ENCODE data around the gene FNDC8.

The FNDC8 gene

DNA sequence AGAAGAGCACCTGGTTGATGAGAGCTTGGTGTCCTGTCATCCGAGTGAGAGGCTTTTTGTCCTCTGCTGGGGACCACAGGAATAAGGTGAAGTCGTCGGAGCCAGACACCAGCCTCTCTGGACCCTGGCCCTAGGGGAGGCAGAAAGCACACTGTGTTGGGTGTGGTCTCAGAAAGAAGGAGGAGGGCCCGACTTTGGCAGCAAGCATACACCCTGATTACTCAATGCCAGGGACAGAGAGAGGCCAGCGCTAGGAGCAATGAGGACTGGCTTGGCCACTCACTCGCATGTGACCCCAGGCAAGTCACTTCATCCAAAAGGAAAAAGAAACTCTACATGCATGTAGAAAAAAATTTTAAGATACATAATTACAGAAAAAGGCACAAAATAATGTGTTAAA lies 13.9 kb downstream of the FNDC8 start:
- WGBS (ENCODE audit: extremely low coverage, insufficient coverage, insufficient read length), result no CpG with 5 or more reads among the region's 6 CpGs
- Histone ChIP-seq H3K4me2 (ENCODE audit: low read length) (no peak overlapping the region), H2AK5ac (ENCODE audit: low read length) (no peak overlapping the region), H3K79me1 (ENCODE audit: low read length) (no peaks in the 10 kb centered on the region), H4K12ac (ENCODE audit: low read depth, low read length) (no peak overlapping the region), H2BK12ac (ENCODE audit: low read length) (no peak overlapping the region), H3K18ac (ENCODE audit: low read length) (no peak overlapping the region), H2AFZ (ENCODE audit: insufficient read depth, low read length, poor library complexity) (no peak overlapping the region), H3K4ac (ENCODE audit: low read depth, low read length) (no peak overlapping the region), H3K9me3 (ENCODE audit: insufficient read depth, low read depth, low read length) (peaks cover 4% of the 10 kb centered on the region), H3K4me3 (ENCODE audit: low read depth, low read length) (no peak overlapping the region), H4K8ac (ENCODE audit: low read depth, low read length) (no peak overlapping the region), H3K9ac (ENCODE audit: low read length) (no peak overlapping the region), H3K23ac (ENCODE audit: low read length) (no peak overlapping the region), H3K79me2 (ENCODE audit: control insufficient read depth, insufficient read depth, low read length, poor library complexity) (no peaks in the 10 kb centered on the region), H2BK120ac (ENCODE audit: insufficient read depth, low read length, poor library complexity) (no peak overlapping the region), H3K4me1 (ENCODE audit: control insufficient read depth in 1 of 2, insufficient read depth in 2 of 2, low read length in 2 of 2) (no peaks in the 10 kb centered on the region), H4K91ac (ENCODE audit: low read depth, low read length) (no peak overlapping the region), H3K36me3 (ENCODE audit: control insufficient read depth in 1 of 2, insufficient read depth in 2 of 2, low read length in 2 of 2) (peaks cover 71 to 86% of the 10 kb centered on the region in 2 experiments), H3K27ac (ENCODE audit: low read depth, low read length) (no peak overlapping the region), H3K27me3 (ENCODE audit: insufficient read depth, low read length) (no peaks in the 10 kb centered on the region), H3K14ac (ENCODE audit: low read length) (no peak overlapping the region), H2BK5ac (ENCODE audit: low read depth, low read length, poor library complexity) (no peak overlapping the region)
- DNase-seq, result no peak

DNA sequence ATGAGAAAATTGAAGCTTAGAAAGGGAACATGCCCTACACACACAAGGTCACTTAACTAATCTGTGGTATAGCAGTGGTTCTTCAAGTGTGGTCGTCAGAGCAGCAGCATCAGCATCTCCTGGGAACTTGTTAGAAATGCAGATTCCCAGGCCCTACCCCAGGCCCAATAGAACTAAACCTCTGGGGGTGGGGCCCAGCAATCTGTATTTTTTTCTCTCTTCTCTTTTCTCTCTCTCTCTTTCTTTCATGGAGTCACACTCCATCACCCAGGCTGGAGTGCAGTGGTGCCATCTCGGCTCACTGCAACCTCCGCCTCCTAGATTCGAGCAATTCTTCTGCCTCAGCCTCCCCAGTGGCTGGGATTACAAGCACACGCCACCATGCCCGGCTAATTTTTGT lies 16.8 kb downstream of the FNDC8 start:
- Histone ChIP-seq H4K8ac (ENCODE audit: low read depth, low read length) (no peak overlapping the region), H3K4me1 (ENCODE audit: control insufficient read depth in 1 of 2, insufficient read depth in 2 of 2, low read length in 2 of 2) (no peaks in the 10 kb centered on the region), H3K14ac (ENCODE audit: low read length) (no peak overlapping the region), H3K18ac (ENCODE audit: low read length) (no peak overlapping the region), H3K79me2 (ENCODE audit: control insufficient read depth, insufficient read depth, low read length, poor library complexity) (peaks cover 6% of the 10 kb centered on the region), H3K4me3 (ENCODE audit: low read depth, low read length) (no peak overlapping the region), H4K12ac (ENCODE audit: low read depth, low read length) (no peak overlapping the region), H3K79me1 (ENCODE audit: low read length) (peaks cover 5% of the 10 kb centered on the region), H2AFZ (ENCODE audit: insufficient read depth, low read length, poor library complexity) (no peak overlapping the region), H3K4me2 (ENCODE audit: low read length) (no peak overlapping the region), H2BK5ac (ENCODE audit: low read depth, low read length, poor library complexity) (no peak overlapping the region), H2AK5ac (ENCODE audit: low read length) (no peak overlapping the region), H3K23ac (ENCODE audit: low read length) (no peak overlapping the region), H2BK120ac (ENCODE audit: insufficient read depth, low read length, poor library complexity) (no peak overlapping the region), H3K36me3 (ENCODE audit: control insufficient read depth in 1 of 2, insufficient read depth in 2 of 2, low read length in 2 of 2) (peaks cover 50 to 59% of the 10 kb centered on the region in 2 experiments), H3K27ac (ENCODE audit: low read depth, low read length) (no peak overlapping the region), H3K9ac (ENCODE audit: low read length) (no peak overlapping the region), H3K9me3 (ENCODE audit: insufficient read depth, low read depth, low read length) (peaks cover 4% of the 10 kb centered on the region), H4K91ac (ENCODE audit: low read depth, low read length) (no peak overlapping the region), H2BK12ac (ENCODE audit: low read length) (no peak overlapping the region), H3K27me3 (ENCODE audit: insufficient read depth, low read length) (no peaks in the 10 kb centered on the region), H3K4ac (ENCODE audit: low read depth, low read length) (no peak overlapping the region)
- no peak for DNase-seq
- no CpG with 5 or more reads among the region's 6 CpGs for WGBS (ENCODE audit: extremely low coverage, insufficient coverage, insufficient read length)

DNA sequence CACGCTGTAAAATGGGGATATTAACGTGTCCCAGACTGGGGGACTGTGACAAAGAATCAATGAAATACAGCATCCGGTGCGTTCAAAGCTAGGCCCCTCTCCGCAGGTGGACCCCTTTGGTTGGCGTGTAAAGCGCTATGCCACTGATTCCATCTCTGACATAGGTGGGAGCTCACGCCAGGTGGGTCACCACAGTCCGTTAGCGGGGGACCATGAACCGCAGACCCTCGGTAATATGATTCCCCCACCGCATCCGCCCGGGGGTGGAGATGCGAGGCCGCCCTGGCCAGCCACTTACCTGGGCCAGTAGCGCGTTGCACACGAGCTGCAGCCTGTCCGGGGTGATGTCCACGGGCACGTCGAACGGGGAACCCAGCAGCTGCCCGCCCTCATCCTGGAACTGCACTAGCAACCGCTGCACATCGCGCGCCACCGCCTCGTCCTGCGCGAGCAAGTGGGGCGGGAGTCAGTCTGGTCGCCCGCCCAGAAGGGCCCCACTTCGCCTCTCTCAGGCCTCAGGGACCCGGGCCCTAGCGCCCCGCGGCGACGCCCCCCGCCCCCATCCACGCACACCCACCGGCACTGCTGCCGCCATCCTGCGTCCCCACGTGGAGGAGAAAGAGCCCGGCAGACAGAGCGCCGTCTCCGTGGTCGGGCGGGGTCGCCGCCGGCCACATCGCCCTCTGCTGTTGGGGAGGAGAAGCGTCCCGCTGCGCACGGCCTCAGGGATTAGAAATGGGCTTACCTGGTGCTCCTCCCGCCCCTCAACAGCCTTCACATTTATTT lies 20.5 kb downstream of the FNDC8 start, which contains the start of gene NLE1:
Gene NLE1 (minus strand): TSS at position 623 of the 786 bp plus-strand sequence. CDS start 28 bp downstream, at position 595.
- peak within 1 kb of the TSS; percentile 78 for H3K14ac ChIP-seq (ENCODE audit: low read length)
- H3K79me2 ChIP-seq (ENCODE audit: control insufficient read depth, insufficient read depth, low read length, poor library complexity), result peaks cover 6% of the 10 kb centered on the region
- peaks cover 21 to 27% of the 10 kb centered on the region in 2 experiments for H3K36me3 ChIP-seq (ENCODE audit: control insufficient read depth in 1 of 2, insufficient read depth in 2 of 2, low read length in 2 of 2)
- H3K18ac ChIP-seq (ENCODE audit: low read length), result peak within 1 kb of the TSS; percentile 82
- peak within 1 kb of the TSS; percentile 95 for H3K4me2 ChIP-seq (ENCODE audit: low read length)
- H2AFZ ChIP-seq (ENCODE audit: insufficient read depth, low read length, poor library complexity), result peak within 1 kb of the TSS; percentile 94
- peak within 1 kb of the TSS; percentile 82 for H3K4ac ChIP-seq (ENCODE audit: low read depth, low read length)
- no peaks in the 10 kb centered on the region for H3K27me3 ChIP-seq (ENCODE audit: insufficient read depth, low read length)
- peak within 1 kb of the TSS; percentile 89 for H4K12ac ChIP-seq (ENCODE audit: low read depth, low read length)
- no peaks in the 10 kb centered on the region for H3K4me1 ChIP-seq (ENCODE audit: control insufficient read depth in 1 of 2, insufficient read depth in 2 of 2, low read length in 2 of 2)
- H2BK12ac ChIP-seq (ENCODE audit: low read length), result no peak within 1 kb of the TSS
- peak; percentile 55 to 79 for DNase-seq
- H3K27ac ChIP-seq (ENCODE audit: low read depth, low read length), result no peak within 1 kb of the TSS
- no peak within 1 kb of the TSS for H3K23ac ChIP-seq (ENCODE audit: low read length)
- no CpG with 5 or more reads among the region's 65 CpGs for WGBS (ENCODE audit: extremely low coverage, insufficient coverage, insufficient read length)
- H2BK120ac ChIP-seq (ENCODE audit: insufficient read depth, low read length, poor library complexity), result peak within 1 kb of the TSS; percentile 36
- H2AK5ac ChIP-seq (ENCODE audit: low read length), result peak within 1 kb of the TSS; percentile 86
- peak within 1 kb of the TSS; percentile 86 for H4K8ac ChIP-seq (ENCODE audit: low read depth, low read length)
- H4K91ac ChIP-seq (ENCODE audit: low read depth, low read length), result peak within 1 kb of the TSS; percentile 72
- H3K4me3 ChIP-seq (ENCODE audit: low read depth, low read length), result peak within 1 kb of the TSS; percentile 99
- H3K9ac ChIP-seq (ENCODE audit: low read length), result peak within 1 kb of the TSS; percentile 86
- H3K9me3 ChIP-seq (ENCODE audit: insufficient read depth, low read depth, low read length), result no peaks in the 10 kb centered on the region
- H2BK5ac ChIP-seq (ENCODE audit: low read depth, low read length, poor library complexity), result peak within 1 kb of the TSS; percentile 21
- peaks cover 5% of the 10 kb centered on the region for H3K79me1 ChIP-seq (ENCODE audit: low read length)

GRCh38 chr17:35142467-35142796 lies 21.0 kb downstream of the FNDC8 start:
- WGBS (ENCODE audit: extremely low coverage, insufficient coverage, insufficient read length), result no CpG with 5 or more reads among the region's 8 CpGs
- peaks cover 0 to 2% of the 10 kb centered on the region in 2 experiments for H3K4me1 ChIP-seq (ENCODE audit: control insufficient read depth in 1 of 2, insufficient read depth in 2 of 2, low read length in 2 of 2)
- no peak overlapping the region for H2BK12ac ChIP-seq (ENCODE audit: low read length)
- H3K23ac ChIP-seq (ENCODE audit: low read length), result no peak overlapping the region
- H3K9ac ChIP-seq (ENCODE audit: low read length), result no peak overlapping the region
- H3K36me3 ChIP-seq (ENCODE audit: control insufficient read depth in 1 of 2, insufficient read depth in 2 of 2, low read length in 2 of 2), result peaks cover 15 to 22% of the 10 kb centered on the region in 2 experiments
- H3K27ac ChIP-seq (ENCODE audit: low read depth, low read length), result no peak overlapping the region
- no peak overlapping the region for H3K14ac ChIP-seq (ENCODE audit: low read length)
- no peak for DNase-seq
- H3K4me2 ChIP-seq (ENCODE audit: low read length), result no peak overlapping the region
- peak overlapping the region; percentile 67 for H2AFZ ChIP-seq (ENCODE audit: insufficient read depth, low read length, poor library complexity)
- H3K9me3 ChIP-seq (ENCODE audit: insufficient read depth, low read depth, low read length), result no peaks in the 10 kb centered on the region
- no peak overlapping the region for H4K91ac ChIP-seq (ENCODE audit: low read depth, low read length)
- no peak overlapping the region for H3K18ac ChIP-seq (ENCODE audit: low read length)
- no peak overlapping the region for H2AK5ac ChIP-seq (ENCODE audit: low read length)
- no peak overlapping the region for H3K4ac ChIP-seq (ENCODE audit: low read depth, low read length)
- H2BK120ac ChIP-seq (ENCODE audit: insufficient read depth, low read length, poor library complexity), result no peak overlapping the region
- no peaks in the 10 kb centered on the region for H3K27me3 ChIP-seq (ENCODE audit: insufficient read depth, low read length)
- H4K8ac ChIP-seq (ENCODE audit: low read depth, low read length), result peak overlapping the region; percentile 36
- H4K12ac ChIP-seq (ENCODE audit: low read depth, low read length), result no peak overlapping the region
- H2BK5ac ChIP-seq (ENCODE audit: low read depth, low read length, poor library complexity), result no peak overlapping the region
- peaks cover 5% of the 10 kb centered on the region for H3K79me1 ChIP-seq (ENCODE audit: low read length)
- no peak overlapping the region for H3K4me3 ChIP-seq (ENCODE audit: low read depth, low read length)
- H3K79me2 ChIP-seq (ENCODE audit: control insufficient read depth, insufficient read depth, low read length, poor library complexity), result peaks cover 6% of the 10 kb centered on the region
